K562 (cell line): ENCODE data around the gene GKAP1. TPM values are rescaled to one million over a fixed set of nuclear protein-coding genes. Genes with fewer than 3 reads are reported as not detected.

Source experiments
- ATF7 ChIP-seq: fragments of 450-650 bp; IDR thresholded peaks from 2 replicates; pipeline ENCODE4 v1.7.1; 2014; ENCODE audit warnings: mild to moderate bottlenecking, moderate library complexity
- E2F3 ChIP-seq: fragments of 250-450 bp; sonication (Bioruptor Pico); IDR thresholded peaks from 2 replicates; pipeline ENCODE4 v1.4.0; 2020; ENCODE audit warnings: mild to moderate bottlenecking
- ELK1 ChIP-seq: sonication (generic); formaldehyde crosslinking; IDR thresholded peaks from 2 replicates; pipeline ENCODE4 v1.8.1; 2022; ENCODE audit warnings: missing genetic modification reagents
- GTF2E2 ChIP-seq: fragments of 200-800 bp; sonication (Bioruptor generic); IDR thresholded peaks from 2 replicates; pipeline ENCODE4 v1.6.1; 2016; ENCODE audit warnings: missing genetic modification characterization, missing compliant biosample characterization
- JUN ChIP-seq, 2 experiments: sonication (generic) in 1 of 2; formaldehyde crosslinking in 1 of 2; IDR thresholded peaks; 2 replicates each; pipeline versions ENCODE4 v1.6.1 to v1.8.0; 2012 to 2022; ENCODE audit warnings: borderline replicate concordance in 2 of 2, mild to moderate bottlenecking in 2 of 2, improper control_type of control experiment in 1 of 2, low read depth in 1 of 2, low read length in 1 of 2, missing genetic modification reagents in 1 of 2
- LEF1 ChIP-seq: fragments of 450-650 bp; IDR thresholded peaks from 2 replicates; pipeline ENCODE4 v1.6.1; 2016; ENCODE audit warnings: mild to moderate bottlenecking
- MCM3 ChIP-seq: fragments of 450-650 bp; IDR thresholded peaks from 2 replicates; pipeline ENCODE4 v1.6.1; 2016
- RAD51 ChIP-seq: fragments of 450-650 bp; IDR thresholded peaks from 2 replicates; pipeline ENCODE4 v1.7.1; 2016; ENCODE audit warnings: low read depth, mild to moderate bottlenecking, borderline replicate concordance
- RBBP5 ChIP-seq: fragments of 200-600 bp; sonication (generic); IDR thresholded peaks from 2 replicates; pipeline ENCODE4 v1.6.1; 2012; ENCODE audit warnings: borderline replicate concordance, mild to moderate bottlenecking, low read length, control low read depth, inconsistent platforms; ENCODE audit not compliant: insufficient read depth, poor library complexity, severe bottlenecking
- RUNX1 ChIP-seq: sonication (generic); IDR thresholded peaks from 2 replicates; pipeline ENCODE4 v1.6.1; 2016; ENCODE audit warnings: antibody characterized with exemption, low read depth
- SNRNP70 ChIP-seq: fragments of 200-400 bp; formaldehyde crosslinking; optimal IDR thresholded peaks from 2 replicates; pipeline ENCODE3; 2017; ENCODE audit warnings: low read depth, low read length
- TAF9B ChIP-seq: fragments of 450-650 bp; IDR thresholded peaks from 2 replicates; pipeline ENCODE4 v1.6.1; 2018; ENCODE audit warnings: mild to moderate bottlenecking; ENCODE audit not compliant: partially characterized antibody
- XRCC4 ChIP-seq: IDR thresholded peaks from one replicate; pipeline ENCODE4 v1.6.1; 2011; ENCODE audit not compliant: insufficient read depth, insufficient read length; ENCODE audit errors: extremely low read depth
- ZKSCAN1 ChIP-seq: fragments of 150-350 bp; IDR thresholded peaks from 2 replicates; pipeline ENCODE4 v1.6.1; 2016; ENCODE audit warnings: low read depth, low read length
- ZNF830 ChIP-seq: fragments of 250-450 bp; sonication (Bioruptor Pico); IDR thresholded peaks from 2 replicates; pipeline ENCODE4 v1.5.0; 2021; ENCODE audit warnings: mild to moderate bottlenecking
- polyA plus RNA-seq, 8 experiments: library from polyadenylated mRNA; depleted of rRNA in 4 of 8; stranded (reverse) in 5 of 8; unstranded in 3 of 8; fragments of >200 nt; fragmentation: Nextera tagmentation in 2 of 8; fragmentation: Illumina TruSeq in 1 of 8; extraction: Ambion mirVana in 2 of 8; extraction: Trizol in 1 of 8; gene quantifications; 2 replicates each; pipeline versions ENCODE4 v1.2.1 to v1.2.3, GENCODE V29; 2011 to 2014; ENCODE audit warnings: inconsistent platforms in 1 of 8, missing spikeins in 1 of 8
- total RNA-seq, 7 experiments: library from RNA; depleted of rRNA in 6 of 7; stranded (reverse); fragments of >200 nt in 6 of 7; fragmentation: Illumina TruSeq in 2 of 7; extraction: Trizol in 2 of 7; gene quantifications; 2 replicates each; pipeline versions ENCODE4 v1.2.1 to v1.2.3, GENCODE V29; 2011 to 2021; ENCODE audit warnings: low replicate concordance in 1 of 7
- TF ChIP-seq, protein P1 (sequence below): fragments of 450-650 bp; conservative IDR thresholded peaks from 2 replicates; pipeline ENCODE4 v1.6.1; 2016; ENCODE audit warnings: missing genetic modification characterization, low read depth, mild to moderate bottlenecking, missing compliant biosample characterization, moderate library complexity
- TF ChIP-seq, protein P2 (sequence below), 2 experiments: fragments of 450-650 bp; IDR thresholded peaks; 2 replicates each; pipeline ENCODE4 v1.6.1; 2016
- TF ChIP-seq, protein P3 (sequence below): fragments of 450-650 bp; IDR thresholded peaks from 2 replicates; pipeline ENCODE4 v1.6.1; 2017; ENCODE audit warnings: mild to moderate bottlenecking, moderate library complexity

GKAP1 gene
- total and polyA plus RNA-seq, 9 of the 15 experiments (the other 6 are each of a cell fraction or from before 2014, with no cell fraction given) = 1.0 to 3.8 (median 2.7) TPM

GRCh38 chr9:83708515-83709158 is 108.9 kb downstream of the GKAP1 start (continued):
- TF ChIP-seq JUN (IDR thresholded peaks at IDR 0.05; ENCODE audit: borderline replicate concordance, low read depth, low read length) = peak; percentile 63; the same call in 1 of the 2 replicates
- no peak for TF ChIP-seq JUN (CRISPR knock-in tag; IDR thresholded peaks at IDR 0.05; ENCODE audit: borderline replicate concordance)
- TF ChIP-seq RBBP5 = no peak
- TF ChIP-seq LEF1 = no peak
- TF ChIP-seq, protein P1, sequence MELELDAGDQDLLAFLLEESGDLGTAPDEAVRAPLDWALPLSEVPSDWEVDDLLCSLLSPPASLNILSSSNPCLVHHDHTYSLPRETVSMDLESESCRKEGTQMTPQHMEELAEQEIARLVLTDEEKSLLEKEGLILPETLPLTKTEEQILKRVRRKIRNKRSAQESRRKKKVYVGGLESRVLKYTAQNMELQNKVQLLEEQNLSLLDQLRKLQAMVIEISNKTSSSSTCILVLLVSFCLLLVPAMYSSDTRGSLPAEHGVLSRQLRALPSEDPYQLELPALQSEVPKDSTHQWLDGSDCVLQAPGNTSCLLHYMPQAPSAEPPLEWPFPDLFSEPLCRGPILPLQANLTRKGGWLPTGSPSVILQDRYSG = no peak
- TF ChIP-seq MCM3 = no peak
- TF ChIP-seq E2F3 (CRISPR knock-in tag) = no peak
- TF ChIP-seq, protein P2, sequence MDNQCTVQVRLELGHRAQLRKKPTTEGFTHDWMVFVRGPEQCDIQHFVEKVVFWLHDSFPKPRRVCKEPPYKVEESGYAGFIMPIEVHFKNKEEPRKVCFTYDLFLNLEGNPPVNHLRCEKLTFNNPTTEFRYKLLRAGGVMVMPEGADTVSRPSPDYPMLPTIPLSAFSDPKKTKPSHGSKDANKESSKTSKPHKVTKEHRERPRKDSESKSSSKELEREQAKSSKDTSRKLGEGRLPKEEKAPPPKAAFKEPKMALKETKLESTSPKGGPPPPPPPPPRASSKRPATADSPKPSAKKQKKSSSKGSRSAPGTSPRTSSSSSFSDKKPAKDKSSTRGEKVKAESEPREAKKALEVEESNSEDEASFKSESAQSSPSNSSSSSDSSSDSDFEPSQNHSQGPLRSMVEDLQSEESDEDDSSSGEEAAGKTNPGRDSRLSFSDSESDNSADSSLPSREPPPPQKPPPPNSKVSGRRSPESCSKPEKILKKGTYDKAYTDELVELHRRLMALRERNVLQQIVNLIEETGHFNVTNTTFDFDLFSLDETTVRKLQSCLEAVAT (IDR thresholded peaks at IDR 0.05) = no peak
- peak; percentile 98 for TF ChIP-seq ATF7
- no peak for TF ChIP-seq ELK1 (CRISPR knock-in tag)
- no peak for TF ChIP-seq ZKSCAN1
- TF ChIP-seq RUNX1 = no peak
- no peak for TF ChIP-seq SNRNP70
- TF ChIP-seq, protein P3, sequence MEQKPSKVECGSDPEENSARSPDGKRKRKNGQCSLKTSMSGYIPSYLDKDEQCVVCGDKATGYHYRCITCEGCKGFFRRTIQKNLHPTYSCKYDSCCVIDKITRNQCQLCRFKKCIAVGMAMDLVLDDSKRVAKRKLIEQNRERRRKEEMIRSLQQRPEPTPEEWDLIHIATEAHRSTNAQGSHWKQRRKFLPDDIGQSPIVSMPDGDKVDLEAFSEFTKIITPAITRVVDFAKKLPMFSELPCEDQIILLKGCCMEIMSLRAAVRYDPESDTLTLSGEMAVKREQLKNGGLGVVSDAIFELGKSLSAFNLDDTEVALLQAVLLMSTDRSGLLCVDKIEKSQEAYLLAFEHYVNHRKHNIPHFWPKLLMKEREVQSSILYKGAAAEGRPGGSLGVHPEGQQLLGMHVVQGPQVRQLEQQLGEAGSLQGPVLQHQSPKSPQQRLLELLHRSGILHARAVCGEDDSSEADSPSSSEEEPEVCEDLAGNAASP = no peak
- TF ChIP-seq XRCC4 = no peak
- TF ChIP-seq RAD51 = no peak
- TF ChIP-seq GTF2E2 (tag) = 0 out of 2 replicates have a peak, but pooled peaks have one; percentile 73
- peak; percentile 67 for TF ChIP-seq TAF9B
- no peak for TF ChIP-seq ZNF830 (CRISPR knock-in tag)
